Measurements from ENCODE around the gene RPL13A.
A peak's percentile ranks its signal among the peaks of the same experiment; 100 is the strongest.

Gene RPL13A

GRCh38 chr19:49447485-49448431 is 39.6 kb upstream of the RPL13A start:
- Histone ChIP-seq H3K4me3 (ENCODE audit: low read depth, low read length) (no peak overlapping the region), H3K9me3 (no peaks in the 10 kb centered on the region), H3K27me3 (no peaks in the 10 kb centered on the region), H3K4me1 (no peaks in the 10 kb centered on the region), H3K36me3 (peaks cover 31% of the 10 kb centered on the region)
- DNase-seq: peak; percentile 79
- TF ChIP-seq CTCF (IDR thresholded peaks at IDR 0.05; ENCODE audit: low read depth, low read length): no peak

DNA sequence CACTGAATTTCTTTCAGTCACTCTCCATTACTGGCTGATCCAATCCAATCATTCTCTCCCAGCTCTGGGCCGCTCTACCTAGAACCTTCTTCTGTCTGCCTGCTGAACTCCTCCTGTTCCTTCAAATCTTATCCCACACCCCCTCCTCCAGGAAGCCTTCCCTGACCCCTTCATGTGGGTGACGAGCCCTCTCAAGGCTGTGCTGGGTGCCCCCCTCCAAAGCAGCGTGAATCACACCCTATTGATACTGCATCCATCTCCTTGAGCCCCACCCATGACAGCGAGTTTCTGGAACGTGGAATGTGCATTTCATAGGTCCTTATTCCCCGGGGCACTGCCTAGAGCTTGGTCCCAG is 39.0 kb upstream of the RPL13A start:
- Histone ChIP-seq H3K36me3 (peaks cover 31% of the 10 kb centered on the region), H3K27me3 (no peaks in the 10 kb centered on the region), H3K4me3 (ENCODE audit: low read depth, low read length) (no peak overlapping the region), H3K4me1 (no peaks in the 10 kb centered on the region), H3K9me3 (no peaks in the 10 kb centered on the region)
- no peak for DNase-seq
- TF ChIP-seq CTCF (IDR thresholded peaks at IDR 0.05; ENCODE audit: low read depth, low read length): no peak

DNA sequence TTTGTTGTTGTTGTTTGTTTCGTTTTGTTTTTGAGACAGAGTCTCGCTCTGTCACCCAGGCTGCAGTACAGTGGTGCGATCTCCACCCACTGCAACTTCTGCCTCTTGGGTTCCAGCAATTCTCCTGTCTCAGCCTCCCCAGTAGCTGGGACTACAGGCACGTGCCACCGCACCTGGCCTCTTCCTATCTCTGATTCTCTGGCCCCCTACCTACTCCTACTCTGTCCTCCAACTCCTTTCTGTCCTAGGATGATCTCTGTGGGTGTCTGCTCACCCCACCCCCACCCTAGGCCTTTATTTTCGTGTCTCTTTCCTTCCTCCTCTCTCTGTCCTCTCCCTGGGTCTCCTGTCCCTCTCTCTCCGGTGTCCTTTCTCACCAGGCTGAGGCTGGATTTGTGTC is 37.0 kb upstream of the RPL13A start:
- DNase-seq: no peak
- no peaks in the 10 kb centered on the region for H3K9me3 ChIP-seq
- H3K36me3 ChIP-seq: peaks cover 31% of the 10 kb centered on the region
- H3K4me1 ChIP-seq: no peaks in the 10 kb centered on the region
- peak overlapping the region; percentile 96 for H3K4me3 ChIP-seq (ENCODE audit: low read depth, low read length)
- TF ChIP-seq CTCF (IDR thresholded peaks at IDR 0.05; ENCODE audit: low read depth, low read length): no peak
- H3K27me3 ChIP-seq: no peaks in the 10 kb centered on the region

DNA sequence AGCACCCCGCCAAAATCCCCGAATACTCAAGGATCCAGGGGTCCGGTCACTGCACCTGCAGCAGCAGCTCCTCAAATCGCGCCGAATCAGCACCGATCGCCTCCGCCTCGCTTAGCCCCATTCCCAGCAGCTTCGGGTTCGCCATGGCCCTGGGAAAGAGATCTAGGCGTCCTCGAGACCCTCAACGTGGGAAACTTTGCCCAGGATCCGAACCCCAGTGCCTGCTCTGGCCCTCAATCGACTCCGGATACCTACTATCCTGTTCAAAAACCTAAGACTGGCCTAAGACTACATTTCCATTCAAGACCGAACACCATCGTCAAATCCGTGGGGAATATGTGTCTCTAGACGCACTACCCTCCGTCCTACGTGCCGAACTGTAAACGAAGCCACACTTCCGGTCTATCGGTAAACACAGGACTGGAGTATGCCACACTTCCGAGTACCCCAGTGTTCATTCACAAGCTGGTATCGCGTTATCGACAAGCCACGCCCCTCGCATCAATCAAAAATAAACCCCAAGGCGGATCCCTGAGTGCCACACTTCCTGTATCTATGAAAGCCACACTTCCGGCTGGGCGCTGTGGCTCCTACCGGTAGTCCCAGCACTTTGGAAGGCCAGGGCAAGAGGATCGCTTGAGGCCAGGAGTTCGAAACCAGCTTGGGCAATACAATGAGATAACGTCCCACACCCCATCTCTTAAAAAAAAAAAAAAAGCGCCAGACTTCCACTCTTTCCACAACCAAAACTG is 35.8 kb upstream of the RPL13A start, which contains the start of gene PIH1D1:
TSS of gene PIH1D1 (minus strand) at position 385 of the 752 bp plus-strand sequence. CDS start at position 145, 240 bp downstream.
- H3K36me3 ChIP-seq: peaks cover 27% of the 10 kb centered on the region
- peak within 1 kb of the TSS; percentile 96 for H3K4me3 ChIP-seq (ENCODE audit: low read depth, low read length)
- no peaks in the 10 kb centered on the region for H3K9me3 ChIP-seq
- DNase-seq: peak; percentile 97
- peak; percentile 20; the same call in 1 of the 2 replicates for TF ChIP-seq CTCF (IDR thresholded peaks at IDR 0.05; ENCODE audit: low read depth, low read length)
- no peaks in the 10 kb centered on the region for H3K4me1 ChIP-seq
- H3K27me3 ChIP-seq: no peaks in the 10 kb centered on the region

- Histone ChIP-seq H3K9me3 (no peaks in the 10 kb centered on the region), H3K27me3 (no peaks in the 10 kb centered on the region), H3K36me3 (peaks cover 14% of the 10 kb centered on the region), H3K4me1 (no peaks in the 10 kb centered on the region), H3K4me3 (ENCODE audit: low read depth, low read length) (peak within 1 kb of the TSS; percentile 76)
- peak; percentile 99 for DNase-seq
- TF ChIP-seq CTCF (IDR thresholded peaks at IDR 0.05; ENCODE audit: low read depth, low read length): no peak
Observed at GRCh38 chr19:49453013-49453756, 34.2 kb upstream of the RPL13A start, which contains the start of gene ALDH16A1. Gene ALDH16A1, plus strand, starts transcription at chr19:49453225. Its CDS starts 107 bp downstream, at chr19:49453332.

All from BE2C (cell line).